SK-N-SH (cell line): ENCODE data around the gene SANBR. TPM values are rescaled to one million over a fixed set of nuclear protein-coding genes. Genes with fewer than 3 reads are reported as not detected.

Experiments
- polyA plus RNA-seq, 3 experiments: library from polyadenylated mRNA; depleted of rRNA; stranded (reverse); fragments of >200 nt; gene quantifications; 2 replicates each; pipeline ENCODE4 v1.2.3, GENCODE V29; 2012

Gene SANBR
- polyA plus RNA-seq, 1 of the 3 experiments (the other 2 are of a cell fraction): 4.3 TPM

Other genes starting within 250 kb of the SANBR start
- 0.59 and 0.96 TPM in 2 replicates for gene REL, start 184.3 kb upstream of the SANBR start, polyA plus RNA-seq (2012; rRNA removed)
- 10.3 and 12.4 TPM in 2 replicates for gene PEX13, start 48.2 kb upstream of the SANBR start, polyA plus RNA-seq (2012; rRNA removed)
- 2.8 and 4.4 TPM in 2 replicates for gene PUS10, start 47.6 kb upstream of the SANBR start, polyA plus RNA-seq (2012; rRNA removed)
- gene C2orf74, start 96.3 kb downstream of the SANBR start, polyA plus RNA-seq (2012; rRNA removed): 24.1 and 26.3 TPM in 2 replicates